K562 (cell line): ENCODE measurements around the gene FDX2. TPM values are rescaled to one million over a fixed set of nuclear protein-coding genes. Genes with fewer than 3 reads are reported as not detected.

Experiments
- BRCA1 ChIP-seq, 2 experiments: fragments of 450-650 bp in 1 of 2; sonication (generic) in 1 of 2; formaldehyde crosslinking in 1 of 2; IDR thresholded peaks; 2 replicates each; pipeline versions ENCODE4 v1.5.0 to v1.6.1; 2017 to 2020; ENCODE audit warnings: mild to moderate bottlenecking in 1 of 2, missing genetic modification reagents in 1 of 2
- CBX5 ChIP-seq: IDR thresholded peaks from 2 replicates; pipeline ENCODE4 v1.6.1; 2014; ENCODE audit warnings: low read depth, borderline replicate concordance
- CGGBP1 ChIP-seq: fragments of 250-450 bp; sonication (Bioruptor Pico); IDR thresholded peaks from 2 replicates; pipeline ENCODE4 v1.9.0; 2021; ENCODE audit warnings: mild to moderate bottlenecking
- E4F1 ChIP-seq: fragments of 250-450 bp; sonication (Bioruptor Pico); IDR thresholded peaks from 2 replicates; pipeline ENCODE4 v1.5.0; 2021; ENCODE audit warnings: mild to moderate bottlenecking, borderline replicate concordance
- GTF3C2 ChIP-seq: IDR thresholded peaks from 3 replicates; pipeline ENCODE4 v1.6.1; 2011; ENCODE audit warnings: borderline replicate concordance, mild to moderate bottlenecking, moderate library complexity; ENCODE audit not compliant: insufficient read length; ENCODE audit errors: extremely low read depth
- IRF1 ChIP-seq: sonication (generic); formaldehyde crosslinking; IDR thresholded peaks from 2 replicates; pipeline ENCODE4 v1.8.0; 2022; ENCODE audit warnings: missing genetic modification reagents, mild to moderate bottlenecking, borderline replicate concordance
- IRF9 ChIP-seq: fragments of 450-650 bp; IDR thresholded peaks from 2 replicates; pipeline ENCODE4 v1.6.1; 2016; ENCODE audit warnings: missing biosample characterization, missing genetic modification characterization
- KDM2B ChIP-seq: fragments of 250-450 bp; sonication (Bioruptor Pico); IDR thresholded peaks from 2 replicates; pipeline ENCODE4 v1.8.0; 2021; ENCODE audit warnings: mild to moderate bottlenecking, moderate library complexity
- KLF13 ChIP-seq: fragments of 450-650 bp; IDR thresholded peaks from 2 replicates; pipeline ENCODE4 v1.6.1; 2016; ENCODE audit warnings: missing genetic modification characterization, low read depth, mild to moderate bottlenecking, missing compliant biosample characterization, moderate library complexity, borderline replicate concordance
- MEF2A ChIP-seq: IDR thresholded peaks from 2 replicates; pipeline ENCODE4 v1.6.1; 2011; ENCODE audit warnings: low read depth, mild to moderate bottlenecking, low read length, moderate library complexity; ENCODE audit not compliant: control insufficient read depth
- NFIX ChIP-seq: fragments of 250-450 bp; sonication (Bioruptor Pico); IDR thresholded peaks from 2 replicates; pipeline ENCODE4 v1.4.0; 2020; ENCODE audit warnings: low read depth, mild to moderate bottlenecking, moderate library complexity
- RBM22 ChIP-seq: fragments of 200-400 bp; formaldehyde crosslinking; IDR thresholded peaks from 2 replicates; pipeline ENCODE4 v1.6.1; 2018; ENCODE audit warnings: low read length, low read depth; ENCODE audit not compliant: poor library complexity, severe bottlenecking
- SMAD3 ChIP-seq: fragments of 450-650 bp; formaldehyde crosslinking; conservative IDR thresholded peaks from 2 replicates; pipeline ENCODE4 v1.4.0; 2020; ENCODE audit warnings: mild to moderate bottlenecking
- ZNF133 ChIP-seq: fragments of 250-450 bp; sonication (Bioruptor Pico); IDR thresholded peaks from 2 replicates; pipeline ENCODE4 v1.4.0; 2020; ENCODE audit warnings: mild to moderate bottlenecking
- ZNF280A ChIP-seq: fragments of 450-650 bp; IDR thresholded peaks from 2 replicates; pipeline ENCODE4 v1.6.1; 2018; ENCODE audit warnings: mild to moderate bottlenecking, low read depth; ENCODE audit not compliant: partially characterized antibody
- ZNF79 ChIP-seq: fragments of 250-450 bp; sonication (Bioruptor Pico); IDR thresholded peaks from 2 replicates; pipeline ENCODE4 v1.4.0; 2020; ENCODE audit warnings: low read depth, mild to moderate bottlenecking, moderate library complexity
- polyA plus RNA-seq, 8 experiments: library from polyadenylated mRNA; depleted of rRNA in 4 of 8; stranded (reverse) in 5 of 8; unstranded in 3 of 8; fragments of >200 nt; fragmentation: Nextera tagmentation in 2 of 8; fragmentation: Illumina TruSeq in 1 of 8; extraction: Ambion mirVana in 2 of 8; extraction: Trizol in 1 of 8; gene quantifications; 2 replicates each; pipeline versions ENCODE4 v1.2.1 to v1.2.3, GENCODE V29; 2011 to 2014; ENCODE audit warnings: inconsistent platforms in 1 of 8, missing spikeins in 1 of 8
- total RNA-seq, 7 experiments: library from RNA; depleted of rRNA in 6 of 7; stranded (reverse); fragments of >200 nt in 6 of 7; fragmentation: Illumina TruSeq in 2 of 7; extraction: Trizol in 2 of 7; gene quantifications; 2 replicates each; pipeline versions ENCODE4 v1.2.1 to v1.2.3, GENCODE V29; 2011 to 2021; ENCODE audit warnings: low replicate concordance in 1 of 7

Gene FDX2
- total and polyA plus RNA-seq, 9 of the 15 experiments (the other 6 are each of a cell fraction or from before 2014, with no cell fraction given), result 2.5 to 49.8 (median 29.7) TPM

- TF ChIP-seq E4F1 (CRISPR knock-in tag) (no peak), CGGBP1 (CRISPR knock-in tag) (no peak), GTF3C2 (no peak), ZNF280A (no peak), NFIX (CRISPR knock-in tag) (no peak), ZNF133 (CRISPR knock-in tag) (no peak), RBM22 (no peak), CBX5 (0 out of 2 replicates have a peak, but pooled peaks have one; percentile 34), MEF2A (no peak), BRCA1 (IDR thresholded peaks at IDR 0.05) (no peak), BRCA1 (CRISPR knock-in tag; IDR thresholded peaks at IDR 0.05) (no peak), IRF1 (CRISPR knock-in tag) (no peak), IRF9 (tag) (no peak), KDM2B (no peak), ZNF79 (CRISPR knock-in tag) (no peak), KLF13 (tag) (peak; percentile 33; the same call in 1 of the 2 replicates), SMAD3 (CRISPR knock-in tag) (peak; percentile 10; the same call in 1 of the 2 replicates)
Observed at GRCh38 chr19:10299545-10300458, 16.0 kb downstream of the FDX2 start (continued).
